Activated T-cell treated with anti-CD3 and anti-CD28 coated beads, Interleukin-2, amount 50 U/mL, for 72 hours (primary cell): Measurements from ENCODE around the gene XRCC2. TPM values are rescaled to one million over a fixed set of nuclear protein-coding genes. Genes with fewer than 3 reads are reported as not detected.

Experiments
- ATAC-seq, 2 donors: fragments of 150-1000 bp; cut with Tn5 transposase; replicated peaks in 1 of 2; 2 replicates each; pipeline ENCODE4 v1.10.0; 2021; ENCODE audit warnings: moderate library complexity in 2 of 2, mild to moderate bottlenecking in 1 of 2
- DNase-seq, 2 donors: peaks; one replicate each; pipeline ENCODE4 v3.0.0; 2021 to 2022; ENCODE audit warnings: mixed read lengths in 1 of 2
- H3K27ac Mint-ChIP-seq: one replicate; pipeline ENCODE4 v1.8.0; 2022; ENCODE audit warnings: mild to moderate bottlenecking, moderate library complexity, mixed read lengths
- H3K27me3 Mint-ChIP-seq: one replicate; pipeline ENCODE4 v1.8.0; 2022; ENCODE audit warnings: low read depth, mixed read lengths
- H3K36me3 Mint-ChIP-seq, 2 donors: one replicate each; pipeline ENCODE4 v1.8.0; 2022; ENCODE audit warnings: mixed read lengths in 2 of 2, mild to moderate bottlenecking in 1 of 2; ENCODE audit not compliant: insufficient read depth in 2 of 2
- H3K4me1 Mint-ChIP-seq: one replicate; pipeline ENCODE4 v1.8.0; 2022; ENCODE audit warnings: low read depth, mixed read lengths
- H3K4me3 Mint-ChIP-seq, 2 donors: one replicate each; pipeline ENCODE4 v1.8.0; 2022; ENCODE audit warnings: mild to moderate bottlenecking in 2 of 2, mixed read lengths in 2 of 2, moderate library complexity in 2 of 2
- H3K9me3 Mint-ChIP-seq, 2 donors: one replicate each; pipeline ENCODE4 v1.8.0; 2022; ENCODE audit warnings: mixed read lengths in 2 of 2
- total RNA-seq, 2 donors: library from RNA; stranded (reverse); gene quantifications; one replicate each; pipeline ENCODE4 v1.2.3, GENCODE V29; 2022

XRCC2 gene
- total RNA-seq, 2 donors from 2014 or later, result 13.2 to 16.6 TPM

DNA sequence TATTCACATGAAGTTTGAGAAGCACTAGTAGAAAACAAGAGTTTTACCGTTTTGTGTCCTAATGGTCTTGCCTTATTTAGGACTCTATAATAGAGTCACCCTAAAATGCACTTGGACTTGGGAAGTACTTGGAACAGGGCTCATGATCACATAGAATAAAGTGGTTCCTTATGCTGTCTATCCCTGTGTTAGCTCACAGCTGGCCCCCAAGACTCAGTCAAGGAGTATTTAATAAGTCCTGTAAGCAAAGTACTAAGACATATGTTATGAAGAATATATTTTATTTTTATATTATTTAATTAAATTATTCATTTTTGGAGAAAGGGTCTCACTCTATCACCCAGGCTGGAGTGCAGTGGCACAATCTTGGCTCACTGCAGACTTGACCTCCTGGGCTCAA lies 54.5 kb downstream of the XRCC2 start:
- Mint-ChIP-seq H3K27ac (no peak overlapping the region), H3K27me3 (no peaks in the 10 kb centered on the region)
- no peak for ATAC-seq

DNA sequence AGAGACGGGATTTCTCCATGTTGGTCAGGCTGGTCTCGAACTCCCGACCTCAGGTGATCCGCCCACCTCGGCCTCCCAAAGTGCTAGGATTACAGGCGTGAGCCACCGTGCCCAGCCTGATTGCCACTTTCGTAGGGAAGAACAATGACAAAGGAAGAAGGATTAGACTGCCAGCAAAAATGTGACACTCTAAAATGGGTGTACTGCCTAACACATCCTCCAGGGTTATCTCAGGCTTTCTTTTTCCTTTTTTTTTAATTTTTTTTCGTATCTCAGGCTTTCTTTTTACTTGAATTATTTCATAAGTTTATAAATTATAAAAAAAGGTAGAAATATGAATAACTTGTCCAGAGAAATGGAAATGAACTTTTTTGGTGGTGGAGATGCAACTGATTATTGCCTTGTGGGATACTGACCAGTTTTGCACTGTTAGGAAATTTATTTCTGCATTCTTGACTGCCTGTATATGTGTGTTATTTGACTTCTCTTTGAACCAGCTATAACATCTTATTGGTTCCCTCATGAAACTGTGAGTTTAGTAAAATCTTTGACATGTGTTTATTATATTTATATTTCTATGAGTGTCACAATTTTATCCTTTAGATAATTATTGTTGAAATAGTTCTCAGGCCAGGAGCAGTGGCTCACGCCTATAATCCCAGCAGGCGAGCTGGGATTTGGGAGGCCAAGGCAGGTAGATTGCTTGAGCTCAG lies 56.8 kb downstream of the XRCC2 start:
- Mint-ChIP-seq H3K4me1 (no peaks in the 10 kb centered on the region), H3K27me3 (no peaks in the 10 kb centered on the region), H3K27ac (no peak overlapping the region), H3K36me3 (no peaks in the 10 kb centered on the region), H3K9me3 (peaks cover 0 to 2% of the 10 kb centered on the region in 2 donors), H3K4me3 (no peak overlapping the region)
- ATAC-seq (no peak), DNase-seq (no peak)

More for the DNA sequence above, 54.5 kb downstream of the XRCC2 start:
- Mint-ChIP-seq H3K9me3 (peaks cover 0 to 2% of the 10 kb centered on the region in 2 donors), H3K4me1 (no peaks in the 10 kb centered on the region), H3K4me3 (no peak overlapping the region), H3K36me3 (no peaks in the 10 kb centered on the region)
- DNase-seq, result no peak

DNA sequence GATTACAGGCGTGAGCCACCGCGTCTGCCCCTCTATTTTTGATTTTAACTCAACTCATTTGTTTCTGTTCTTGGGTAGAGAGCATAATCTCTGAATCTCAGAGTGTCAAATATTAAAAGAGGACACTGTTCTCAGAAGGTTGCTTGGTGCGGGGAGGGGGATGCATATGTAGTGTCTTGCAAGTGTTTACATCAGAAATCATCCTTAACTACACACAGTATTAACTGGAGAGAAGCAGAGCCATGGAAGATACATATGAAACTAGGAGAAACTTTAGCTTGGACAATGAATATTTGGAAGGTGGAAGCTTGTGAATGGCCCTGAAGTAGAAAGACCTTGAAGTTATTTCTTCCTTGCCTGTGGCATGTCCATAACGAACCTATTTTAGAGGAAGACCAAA lies 57.5 kb downstream of the XRCC2 start:
- Mint-ChIP-seq H3K4me3 (no peak overlapping the region), H3K4me1 (no peaks in the 10 kb centered on the region), H3K27ac (no peak overlapping the region), H3K27me3 (no peaks in the 10 kb centered on the region), H3K9me3 (peaks cover 0 to 2% of the 10 kb centered on the region in 2 donors), H3K36me3 (no peaks in the 10 kb centered on the region)
- no peak for DNase-seq
- ATAC-seq, result no peak

DNA sequence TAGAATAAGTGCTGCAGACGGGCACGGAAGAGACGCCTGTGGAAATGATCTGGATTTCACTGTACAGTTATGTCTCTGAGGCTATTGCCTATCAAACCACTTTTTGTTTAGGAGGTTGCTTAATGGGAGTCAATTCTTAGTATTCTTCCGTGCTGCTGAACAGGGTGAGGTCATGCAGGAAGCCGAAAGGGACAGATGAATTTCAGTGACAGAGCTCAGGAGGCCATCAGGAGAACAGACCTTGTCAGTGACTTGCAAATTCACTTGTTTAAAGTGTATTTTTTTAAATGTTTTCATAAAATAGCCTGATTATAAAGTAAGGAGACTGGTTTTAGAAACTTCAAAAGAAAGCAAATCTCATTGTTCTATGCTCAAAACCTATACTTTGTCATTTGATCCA lies 58.9 kb downstream of the XRCC2 start:
- H3K36me3 Mint-ChIP-seq, result no peaks in the 10 kb centered on the region
- ATAC-seq, result no peak
- H3K4me3 Mint-ChIP-seq, result no peak overlapping the region
- H3K27ac Mint-ChIP-seq, result no peak overlapping the region
- no peak for DNase-seq
- H3K9me3 Mint-ChIP-seq, result peaks cover 2% of the 10 kb centered on the region in 2 donors
- no peaks in the 10 kb centered on the region for H3K4me1 Mint-ChIP-seq
- no peaks in the 10 kb centered on the region for H3K27me3 Mint-ChIP-seq

DNA sequence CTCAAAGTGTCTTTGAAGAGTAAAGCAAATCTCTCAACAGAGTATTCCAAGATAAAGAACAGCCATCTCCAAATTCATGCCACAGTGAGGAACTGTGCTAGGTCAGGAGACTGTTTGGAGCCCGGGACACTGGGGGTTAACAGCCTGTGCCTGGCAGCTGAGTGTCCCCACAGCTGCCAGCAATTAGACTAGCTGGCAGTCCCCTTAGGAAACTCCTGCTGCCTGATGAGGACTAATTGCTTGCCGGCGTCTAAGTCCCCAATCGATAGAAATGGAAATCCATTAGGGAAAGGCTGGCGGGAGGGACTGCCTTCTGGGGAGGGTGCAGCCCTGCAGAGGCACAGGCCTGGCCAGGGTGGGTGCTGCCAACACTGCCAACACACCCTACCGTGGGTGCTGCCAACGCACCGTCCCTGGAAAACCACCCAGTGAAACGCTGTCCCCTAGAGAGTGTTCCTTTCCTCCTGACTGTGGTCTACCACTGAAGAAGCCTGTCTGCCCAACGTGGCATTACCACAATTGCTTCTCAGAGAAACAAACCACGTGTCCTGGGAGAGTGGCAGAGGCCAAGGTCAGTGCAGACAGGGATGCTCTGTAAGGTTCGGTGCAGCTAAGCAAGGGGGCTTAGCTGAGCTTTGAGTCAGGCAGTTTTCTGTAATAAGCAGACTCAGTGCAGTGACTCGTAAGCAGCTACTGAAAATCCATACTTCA lies 60.8 kb downstream of the XRCC2 start:
- ATAC-seq, result no peak
- Mint-ChIP-seq H3K4me1 (no peaks in the 10 kb centered on the region), H3K36me3 (no peaks in the 10 kb centered on the region), H3K27me3 (no peaks in the 10 kb centered on the region), H3K9me3 (peaks cover 0 to 2% of the 10 kb centered on the region in 2 donors), H3K4me3 (no peak overlapping the region), H3K27ac (no peak overlapping the region)
- no peak for DNase-seq

DNA sequence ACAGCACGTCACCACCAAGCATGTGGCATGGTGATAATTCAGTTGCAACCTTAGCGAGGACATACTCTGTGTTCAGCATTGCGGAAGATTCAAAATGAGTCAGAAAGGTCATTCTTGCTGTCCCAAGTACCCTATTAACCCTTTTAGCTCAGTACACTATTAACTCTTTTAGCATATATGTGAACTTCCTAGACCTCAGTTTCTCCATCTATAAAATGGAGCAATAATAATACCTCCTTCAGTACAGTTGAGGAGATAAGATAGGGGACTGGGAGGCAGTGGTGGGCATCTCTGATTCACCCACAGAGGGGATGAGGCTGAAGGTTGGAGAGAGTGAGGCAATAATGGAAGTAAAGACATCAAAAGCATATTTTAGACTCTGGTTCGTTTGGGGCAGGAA lies 67.3 kb downstream of the XRCC2 start:
- no peaks in the 10 kb centered on the region for H3K4me1 Mint-ChIP-seq
- DNase-seq, result no peak
- no peak overlapping the region for H3K4me3 Mint-ChIP-seq
- H3K27me3 Mint-ChIP-seq, result no peaks in the 10 kb centered on the region
- no peak for ATAC-seq
- no peak overlapping the region for H3K27ac Mint-ChIP-seq
- H3K36me3 Mint-ChIP-seq, result no peaks in the 10 kb centered on the region
- H3K9me3 Mint-ChIP-seq, result peaks cover 0 to 2% of the 10 kb centered on the region in 2 donors

DNA sequence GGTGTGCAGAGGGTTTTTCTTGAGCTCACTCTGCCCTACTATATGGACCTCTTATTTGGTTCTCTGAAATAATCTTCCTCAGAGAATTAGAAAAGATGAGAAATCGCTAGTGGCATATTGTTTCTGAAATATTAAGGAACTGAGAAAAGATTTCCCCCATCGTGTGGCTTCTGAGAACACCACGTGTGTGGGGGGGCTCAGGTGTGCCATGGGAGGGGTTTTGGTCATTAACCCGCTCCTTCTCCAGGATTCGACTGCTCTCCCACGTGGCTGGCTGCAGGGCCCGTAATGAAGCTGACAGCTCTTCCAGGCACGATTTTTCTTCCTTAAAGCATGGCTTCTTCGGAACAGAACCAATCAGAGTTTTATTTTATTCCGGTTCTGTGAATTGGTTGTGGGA lies 67.7 kb downstream of the XRCC2 start:
- H3K36me3 Mint-ChIP-seq, result no peaks in the 10 kb centered on the region
- DNase-seq (no peak), ATAC-seq (no peak)
- H3K4me1 Mint-ChIP-seq, result no peaks in the 10 kb centered on the region
- H3K27ac Mint-ChIP-seq, result no peak overlapping the region
- no peak overlapping the region for H3K4me3 Mint-ChIP-seq
- peaks cover 0 to 2% of the 10 kb centered on the region in 2 donors for H3K9me3 Mint-ChIP-seq
- no peaks in the 10 kb centered on the region for H3K27me3 Mint-ChIP-seq

DNA sequence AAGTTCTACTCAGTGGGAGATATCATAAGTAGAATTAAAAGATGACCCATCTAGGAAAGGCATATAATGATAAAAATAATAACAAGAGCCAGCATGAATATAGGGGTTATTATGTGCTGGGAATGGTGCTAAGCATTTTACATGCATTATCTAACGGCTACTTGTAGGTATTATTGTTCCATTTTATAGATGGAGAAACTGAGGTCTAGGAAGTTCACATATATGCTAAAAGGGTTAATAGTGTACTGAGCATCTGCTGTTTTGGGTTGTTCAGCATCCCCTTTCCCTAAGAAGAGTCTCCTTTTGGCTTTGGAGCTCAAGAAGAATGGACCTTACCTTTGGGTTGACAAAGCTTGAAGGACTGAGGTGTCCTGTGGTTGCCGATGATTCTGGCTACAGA lies 68.9 kb downstream of the XRCC2 start:
- Mint-ChIP-seq H3K36me3 (no peaks in the 10 kb centered on the region), H3K27ac (no peak overlapping the region), H3K4me3 (no peak overlapping the region), H3K4me1 (no peaks in the 10 kb centered on the region), H3K27me3 (no peaks in the 10 kb centered on the region), H3K9me3 (no peaks in the 10 kb centered on the region)
- DNase-seq (no peak), ATAC-seq (no peak)

DNA sequence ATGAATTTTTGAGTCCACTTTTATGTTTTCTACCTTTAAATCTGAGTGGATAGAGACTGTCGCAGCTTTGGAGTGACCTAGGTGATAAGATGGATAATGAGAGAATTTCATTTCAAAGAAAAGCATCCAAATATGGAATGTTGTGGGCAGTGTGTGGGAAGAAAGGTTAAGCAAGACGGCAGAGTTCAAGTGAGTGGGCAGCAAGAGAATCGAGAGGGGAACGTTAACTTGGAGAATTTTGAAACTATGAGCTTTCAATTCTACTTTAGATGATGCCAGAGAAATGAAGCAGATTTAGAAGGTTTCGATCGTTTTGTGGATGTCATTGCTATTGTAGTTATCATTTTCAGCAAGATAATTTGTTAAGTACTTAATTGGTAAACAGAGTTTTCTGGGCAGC lies 73.0 kb downstream of the XRCC2 start:
- H3K4me1 Mint-ChIP-seq, result no peaks in the 10 kb centered on the region

DNA sequence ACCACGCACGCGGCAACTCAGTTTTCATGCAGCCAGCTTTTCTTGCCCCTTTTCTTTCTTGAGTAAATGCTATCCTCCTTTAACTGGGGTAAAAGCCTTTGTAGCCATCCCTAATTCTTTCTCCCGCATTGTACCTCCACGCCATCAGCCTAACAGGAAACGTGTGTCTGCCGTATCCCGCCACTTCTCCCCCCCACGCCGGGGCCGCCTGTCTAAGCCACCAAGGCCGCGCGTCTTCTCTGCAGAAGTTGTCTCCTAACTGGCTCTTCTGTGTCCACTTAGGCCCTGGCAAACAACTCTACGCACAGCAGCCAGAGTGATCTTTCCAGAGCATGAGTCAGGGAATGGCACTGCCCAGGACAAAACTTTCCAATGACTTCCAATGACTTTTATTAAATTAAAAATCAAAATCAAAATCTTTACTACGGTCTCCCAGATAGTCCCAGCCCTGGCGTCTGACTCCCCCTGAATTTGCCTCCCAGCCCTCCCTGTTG lies 74.6 kb downstream of the XRCC2 start:
- H3K4me1 Mint-ChIP-seq, result no peaks in the 10 kb centered on the region
- no peak overlapping the region for H3K27ac Mint-ChIP-seq
- H3K27me3 Mint-ChIP-seq, result no peaks in the 10 kb centered on the region
- H3K4me3 Mint-ChIP-seq, result no peak overlapping the region
- H3K9me3 Mint-ChIP-seq, result no peaks in the 10 kb centered on the region
- no peak for ATAC-seq
- no peaks in the 10 kb centered on the region for H3K36me3 Mint-ChIP-seq
- no peak for DNase-seq

More for the DNA sequence above, 73.0 kb downstream of the XRCC2 start:
- Mint-ChIP-seq H3K27ac (no peak overlapping the region), H3K27me3 (no peaks in the 10 kb centered on the region), H3K4me3 (no peak overlapping the region), H3K36me3 (no peaks in the 10 kb centered on the region), H3K9me3 (no peaks in the 10 kb centered on the region)
- ATAC-seq (no peak), DNase-seq (no peak)

DNA sequence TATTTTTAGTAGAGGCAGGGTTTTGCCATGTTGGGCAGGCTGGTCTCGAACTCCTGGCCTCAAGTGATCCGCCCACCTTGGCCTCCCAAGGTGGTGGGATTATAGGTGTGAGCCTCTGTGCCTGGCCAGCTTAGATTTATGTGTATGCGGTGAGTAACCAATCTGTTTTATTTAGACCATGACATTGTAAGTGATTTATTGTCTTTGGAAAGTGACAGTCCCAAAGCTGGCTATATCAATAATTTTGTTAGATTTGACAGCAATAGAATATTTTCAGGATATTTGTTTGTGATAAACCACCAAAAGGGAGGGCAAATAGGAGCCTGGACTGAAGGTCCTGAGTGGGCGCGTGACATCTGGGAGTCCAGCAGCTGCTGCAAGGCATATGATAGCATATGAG lies 75.7 kb downstream of the XRCC2 start:
- no peaks in the 10 kb centered on the region for H3K27me3 Mint-ChIP-seq
- H3K27ac Mint-ChIP-seq, result no peak overlapping the region
- no peak overlapping the region for H3K4me3 Mint-ChIP-seq
- ATAC-seq (no peak), DNase-seq (no peak)
- no peaks in the 10 kb centered on the region for H3K36me3 Mint-ChIP-seq
- H3K4me1 Mint-ChIP-seq, result no peaks in the 10 kb centered on the region
- H3K9me3 Mint-ChIP-seq, result no peaks in the 10 kb centered on the region

DNA sequence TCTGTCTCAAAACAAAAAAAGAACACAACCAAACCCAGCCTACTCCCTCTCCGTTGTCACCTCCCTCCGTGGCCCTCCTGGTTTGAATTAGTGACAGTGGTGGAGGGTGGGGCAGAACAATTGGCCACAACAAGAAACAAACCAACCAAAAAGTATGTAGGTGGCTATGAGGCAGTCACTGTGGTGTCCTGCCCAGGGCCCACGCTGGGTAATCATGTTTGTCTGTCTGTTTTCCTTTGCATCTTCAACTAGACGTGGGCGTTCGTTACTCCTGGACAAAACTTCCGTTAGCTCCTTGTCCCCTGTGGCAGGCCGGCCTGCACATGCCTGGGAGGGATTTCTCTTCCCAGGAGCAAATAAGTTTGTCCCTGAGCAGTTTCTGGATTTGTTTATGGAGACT lies 78.4 kb downstream of the XRCC2 start:
- DNase-seq (no peak), ATAC-seq (no peak)
- Mint-ChIP-seq H3K27ac (no peak overlapping the region), H3K36me3 (no peaks in the 10 kb centered on the region), H3K27me3 (no peaks in the 10 kb centered on the region), H3K9me3 (no peaks in the 10 kb centered on the region), H3K4me1 (no peaks in the 10 kb centered on the region), H3K4me3 (no peak overlapping the region)

DNA sequence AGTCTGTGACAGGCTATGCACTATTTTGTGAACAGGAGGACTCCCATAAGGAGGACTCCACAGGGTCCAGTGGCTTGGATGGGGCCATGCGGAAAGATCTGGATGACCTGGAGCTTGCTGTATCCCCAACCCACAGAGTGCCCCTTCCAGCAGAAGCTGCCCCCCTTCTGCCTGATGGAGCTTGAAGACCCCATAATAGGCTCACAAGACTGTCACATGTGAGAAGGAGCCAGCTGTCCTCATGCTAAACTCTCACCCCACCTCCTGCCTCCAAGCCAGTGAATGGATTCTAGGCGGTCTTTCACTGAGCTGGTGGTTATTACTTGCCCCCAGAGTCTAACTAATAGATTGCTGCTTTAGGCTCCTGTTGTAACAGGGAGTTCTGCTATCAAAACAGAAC lies 79.1 kb downstream of the XRCC2 start:
- DNase-seq (no peak), ATAC-seq (no peak)
- Mint-ChIP-seq H3K27me3 (no peaks in the 10 kb centered on the region), H3K9me3 (no peaks in the 10 kb centered on the region), H3K36me3 (no peaks in the 10 kb centered on the region), H3K27ac (no peak overlapping the region), H3K4me1 (no peaks in the 10 kb centered on the region), H3K4me3 (no peak overlapping the region)
